Measurements from ENCODE around the gene HNRNPM. TPM values are rescaled to one million over a fixed set of nuclear protein-coding genes. Genes with fewer than 3 reads are reported as not detected.

The HNRNPM gene
- total RNA-seq, 1 donor from 2014 or later: 317 TPM

- H3K27me3 Mint-ChIP-seq: no peaks in the 10 kb centered on the region
- peaks cover 13% of the 10 kb centered on the region for H3K4me1 Mint-ChIP-seq (ENCODE audit: unreplicated experiment)
- TF ChIP-seq CTCF (conservative IDR thresholded peaks at IDR 0.05): no peak
- no peak overlapping the region for H3K4me3 Mint-ChIP-seq
- no peaks in the 10 kb centered on the region for H3K9me3 Mint-ChIP-seq
- no peak for DNase-seq (ENCODE audit: extremely low spot score, unreplicated experiment)
- peaks cover 15% of the 10 kb centered on the region for H3K36me3 Mint-ChIP-seq
- no peak overlapping the region for H3K27ac Mint-ChIP-seq
These were observed 87.5 kb downstream of the HNRNPM start for GRCh38 chr19:8532225-8532624.

DNA sequence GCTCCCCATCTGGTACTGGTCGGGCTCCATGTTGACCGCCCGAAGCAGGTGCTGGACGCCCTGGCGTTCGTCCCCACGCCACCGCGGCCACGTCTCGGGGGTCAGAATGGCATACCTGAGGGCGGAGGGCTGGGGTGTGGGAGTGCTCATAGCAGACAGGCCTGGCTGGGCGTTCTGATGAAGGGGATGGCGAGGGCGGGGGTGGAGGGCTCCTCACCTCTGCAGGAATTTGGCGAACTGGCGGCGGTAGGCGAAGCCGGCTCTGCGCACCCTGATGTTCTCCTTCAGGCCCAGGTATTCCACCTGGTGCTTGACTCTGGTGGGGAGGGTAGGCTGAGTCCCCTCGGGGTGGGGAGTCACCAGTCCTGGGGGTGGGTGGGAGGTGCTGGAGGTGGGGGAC lies 91.5 kb downstream of the HNRNPM start:
- no peaks in the 10 kb centered on the region for H3K9me3 Mint-ChIP-seq
- no peak overlapping the region for H3K27ac Mint-ChIP-seq
- H3K27me3 Mint-ChIP-seq: no peaks in the 10 kb centered on the region
- H3K4me3 Mint-ChIP-seq: no peak overlapping the region
- H3K4me1 Mint-ChIP-seq (ENCODE audit: unreplicated experiment): peaks cover 4% of the 10 kb centered on the region
- H3K36me3 Mint-ChIP-seq: no peaks in the 10 kb centered on the region
- TF ChIP-seq CTCF (conservative IDR thresholded peaks at IDR 0.05): no peak
- DNase-seq (ENCODE audit: extremely low spot score, unreplicated experiment): no peak

DNA sequence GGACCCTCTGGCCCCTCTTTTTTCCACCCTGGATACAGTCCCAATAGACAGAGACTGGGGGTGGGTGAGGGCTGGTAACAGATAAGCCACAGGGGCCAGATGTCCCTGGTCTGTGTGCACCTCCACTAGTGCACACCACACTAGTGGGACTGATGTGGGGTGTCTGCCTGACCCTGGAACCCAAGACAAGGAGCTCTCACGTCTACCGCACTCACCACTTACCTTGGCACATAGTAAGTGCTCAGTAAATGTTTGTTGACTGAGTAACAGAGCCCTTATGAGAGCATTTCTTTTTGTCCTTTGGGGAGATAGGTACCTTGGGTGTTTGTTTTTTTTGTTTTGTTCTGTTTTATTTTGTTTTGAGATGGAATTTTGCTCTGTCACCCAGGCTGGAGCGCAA lies 92.3 kb downstream of the HNRNPM start:
- H3K9me3 Mint-ChIP-seq: no peaks in the 10 kb centered on the region
- no peak overlapping the region for H3K27ac Mint-ChIP-seq
- no peaks in the 10 kb centered on the region for H3K27me3 Mint-ChIP-seq
- H3K4me3 Mint-ChIP-seq: no peak overlapping the region
- no peak for TF ChIP-seq CTCF (conservative IDR thresholded peaks at IDR 0.05)
- no peak for DNase-seq (ENCODE audit: extremely low spot score, unreplicated experiment)
- H3K36me3 Mint-ChIP-seq: no peaks in the 10 kb centered on the region
- peaks cover 1% of the 10 kb centered on the region for H3K4me1 Mint-ChIP-seq (ENCODE audit: unreplicated experiment)

Other genes with a start within 250 kb of the HNRNPM start
- gene CERS4, start 235.6 kb upstream of the HNRNPM start, total RNA-seq (ENCODE audit: low replicate concordance): 52.8 and 56.3 TPM in 2 replicates
- gene CD320, start 136.6 kb upstream of the HNRNPM start, total RNA-seq (ENCODE audit: low replicate concordance): 22.7 and 52.3 TPM in 2 replicates
- 46.8 and 52.5 TPM in 2 replicates for gene NDUFA7, start 123.6 kb upstream of the HNRNPM start, total RNA-seq (ENCODE audit: low replicate concordance)
- 1,715 and 2,131 TPM in 2 replicates for gene RPS28, start 123.5 kb upstream of the HNRNPM start, total RNA-seq (ENCODE audit: low replicate concordance)
- gene KANK3, start 101.7 kb upstream of the HNRNPM start, total RNA-seq (ENCODE audit: low replicate concordance): 1.6 and 3.1 TPM in 2 replicates
- gene ANGPTL4, start 80.8 kb upstream of the HNRNPM start, total RNA-seq (ENCODE audit: low replicate concordance): 4.2 and 4.7 TPM in 2 replicates
- gene RAB11B, start 54.6 kb upstream of the HNRNPM start, total RNA-seq (ENCODE audit: low replicate concordance): 106 and 123 TPM in 2 replicates
- 15.5 and 24.7 TPM in 2 replicates for gene MARCHF2, start 31.7 kb upstream of the HNRNPM start, total RNA-seq (ENCODE audit: low replicate concordance)
- 0.31 TPM in 2 replicates for gene PRAM1, start 57.7 kb downstream of the HNRNPM start, total RNA-seq (ENCODE audit: low replicate concordance)
- gene ZNF414, start 69.2 kb downstream of the HNRNPM start, total RNA-seq (ENCODE audit: low replicate concordance): 19.9 and 25.4 TPM in 2 replicates
- 0.14 and 0.64 TPM in 2 replicates for gene MYO1F, start 132.5 kb downstream of the HNRNPM start, total RNA-seq (ENCODE audit: low replicate concordance)
- 6.4 and 59.2 TPM in 2 replicates for gene ADAMTS10, start 165.7 kb downstream of the HNRNPM start, total RNA-seq (ENCODE audit: low replicate concordance)
- gene NFILZ, start 185.7 kb downstream of the HNRNPM start, total RNA-seq (ENCODE audit: low replicate concordance): not detected in 2 replicates

Data from type B pancreatic cell (in vitro differentiated cells).